Hypothalamus (tissue), 51 donors: Measurements from ENCODE around the gene TSPAN12.
"Not testable (repeated sequence)": the region's sequence is repeated elsewhere in the genome, so short reads cannot be mapped to it uniquely, and the experiment has no call there.

Source experiments
- DNase-seq, 51 donors: peaks; one replicate each; lab custom pipeline; 2025; lab: John Stamatoyannopoulos, UW

TSPAN12 gene

GRCh38 chr7:120807390-120807789 lies 50.6 kb downstream of the TSPAN12 start:
- DNase-seq = no peak

DNA sequence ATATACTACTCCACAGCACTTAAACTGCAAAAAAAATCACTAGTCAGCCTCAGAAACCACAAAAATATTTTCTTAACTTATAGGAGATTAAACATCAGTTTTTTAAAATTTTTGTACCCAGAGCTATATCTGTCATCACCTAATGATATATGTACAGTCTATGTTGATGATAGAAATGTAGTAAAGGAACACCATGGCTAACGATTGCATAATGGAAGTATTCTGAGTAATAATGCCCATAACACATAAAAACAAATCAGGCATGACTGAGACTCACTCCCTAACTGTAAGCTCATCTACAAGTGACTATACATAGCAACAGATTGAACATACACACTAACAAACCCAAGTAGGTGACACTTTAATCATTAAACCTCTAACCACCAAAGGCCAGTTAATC lies 51.3 kb downstream of the TSPAN12 start:
- DNase-seq = no peak

DNA sequence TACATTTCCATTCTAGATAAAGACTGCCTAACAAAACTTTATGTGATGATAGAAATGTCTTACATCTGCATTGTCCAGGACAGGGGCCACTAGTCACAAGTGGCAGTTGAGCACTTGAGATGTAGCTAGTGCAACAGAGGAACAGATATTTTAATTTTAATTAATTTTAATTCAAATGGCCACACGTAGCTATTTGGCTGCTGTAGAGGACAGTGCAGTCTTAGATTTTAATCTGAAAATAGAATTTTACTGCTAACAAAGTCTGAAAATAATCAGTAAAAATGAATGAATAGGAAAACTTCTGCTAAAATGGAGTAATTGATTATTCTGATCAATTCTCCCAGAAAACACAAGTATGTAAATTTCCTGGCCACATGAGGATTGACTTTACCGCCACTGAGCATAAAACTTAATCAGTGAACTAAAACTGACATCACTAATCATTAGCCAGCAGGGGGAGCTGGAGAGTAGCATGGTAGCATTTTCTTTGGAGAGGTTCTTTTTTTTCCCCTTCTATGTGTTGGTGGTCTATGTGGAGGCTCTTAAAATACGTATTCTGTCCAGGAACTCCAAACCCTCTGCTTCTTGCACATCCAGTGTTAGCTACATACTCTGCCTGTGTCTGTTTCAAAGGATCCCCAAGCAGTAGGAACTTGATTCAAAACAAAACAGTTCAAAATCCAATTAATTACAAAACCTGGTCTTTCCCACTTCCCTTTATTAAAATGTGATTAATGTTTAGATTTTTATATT lies 52.1 kb downstream of the TSPAN12 start:
- DNase-seq = peak in 21 of 51 donors; percentile 0 to 39 (median 8)

DNA sequence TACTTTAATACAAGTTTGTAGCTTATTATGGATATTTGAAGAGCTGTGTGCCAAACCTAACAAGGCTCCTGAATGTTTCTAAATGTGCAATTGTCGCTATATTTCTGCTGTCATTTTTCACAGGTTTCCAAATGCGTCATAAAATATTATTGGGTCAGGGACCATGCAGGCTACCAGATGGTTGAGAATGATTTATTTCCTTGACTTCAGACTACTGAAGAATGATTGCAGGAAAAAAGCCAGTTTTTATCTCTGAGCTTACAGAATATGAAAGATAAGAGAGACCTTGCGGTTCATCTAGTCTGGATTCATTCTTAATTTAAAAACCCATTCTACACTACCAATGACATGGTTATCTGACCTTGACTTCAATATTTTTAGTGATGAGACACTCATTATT lies 55.2 kb downstream of the TSPAN12 start:
- no peak for DNase-seq

DNA sequence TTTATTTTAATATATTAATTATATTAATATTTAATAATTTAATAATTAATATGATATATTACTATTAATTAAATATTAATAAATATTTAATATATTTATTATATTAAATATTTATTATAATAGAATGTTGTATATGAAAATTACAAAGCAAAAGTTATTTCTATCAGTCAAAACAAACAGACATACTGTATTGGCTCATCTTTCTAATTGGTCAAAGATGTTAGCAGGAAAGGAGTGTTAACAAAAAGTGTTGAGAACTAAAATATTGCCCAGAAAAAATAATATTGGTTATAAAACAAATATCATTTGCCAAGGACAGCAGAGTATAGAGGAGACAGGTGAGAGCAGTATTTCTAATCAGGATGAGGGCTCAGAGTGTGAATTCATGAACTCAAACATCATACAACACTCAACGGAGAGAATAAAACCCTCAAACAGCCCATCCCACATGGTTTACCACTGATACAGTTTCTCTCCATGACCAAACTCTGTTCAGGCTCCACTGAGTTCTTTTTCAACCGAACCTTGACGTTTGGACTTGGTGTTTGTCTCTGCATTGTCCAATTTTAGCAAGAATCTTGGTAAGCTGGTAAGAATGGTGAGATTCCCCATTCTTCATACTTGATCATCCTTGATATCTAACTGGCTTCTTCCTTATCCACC lies 58.0 kb downstream of the TSPAN12 start:
- no peak for DNase-seq

DNA sequence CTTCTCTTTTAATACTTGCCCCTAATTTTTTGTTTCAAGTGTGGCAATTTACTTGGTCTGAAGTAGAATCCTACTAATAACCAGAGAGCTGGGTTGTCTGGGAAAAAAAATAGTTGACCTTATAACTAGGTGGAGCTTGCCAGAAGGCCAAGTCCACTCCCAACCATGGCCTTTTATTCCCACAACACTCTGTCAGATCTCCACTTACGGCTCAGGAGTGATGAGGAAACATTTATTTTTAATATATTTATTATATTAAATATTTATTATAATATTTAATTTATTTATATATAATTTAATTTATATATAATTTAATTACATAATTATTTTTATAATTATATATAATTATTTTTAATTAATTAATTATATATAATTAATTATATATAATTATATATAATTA lies 58.8 kb downstream of the TSPAN12 start:
- no peak for DNase-seq

- DNase-seq = no peak
Observed at GRCh38 chr7:120797026-120797645, 60.8 kb downstream of the TSPAN12 start.

- DNase-seq = no peak
Observed at GRCh38 chr7:120794106-120794729, 63.7 kb downstream of the TSPAN12 start.

GRCh38 chr7:120793213-120793936 lies 64.6 kb downstream of the TSPAN12 start:
- DNase-seq = no peak

GRCh38 chr7:120792861-120793130 lies 65.1 kb downstream of the TSPAN12 start:
- no peak for DNase-seq

DNA sequence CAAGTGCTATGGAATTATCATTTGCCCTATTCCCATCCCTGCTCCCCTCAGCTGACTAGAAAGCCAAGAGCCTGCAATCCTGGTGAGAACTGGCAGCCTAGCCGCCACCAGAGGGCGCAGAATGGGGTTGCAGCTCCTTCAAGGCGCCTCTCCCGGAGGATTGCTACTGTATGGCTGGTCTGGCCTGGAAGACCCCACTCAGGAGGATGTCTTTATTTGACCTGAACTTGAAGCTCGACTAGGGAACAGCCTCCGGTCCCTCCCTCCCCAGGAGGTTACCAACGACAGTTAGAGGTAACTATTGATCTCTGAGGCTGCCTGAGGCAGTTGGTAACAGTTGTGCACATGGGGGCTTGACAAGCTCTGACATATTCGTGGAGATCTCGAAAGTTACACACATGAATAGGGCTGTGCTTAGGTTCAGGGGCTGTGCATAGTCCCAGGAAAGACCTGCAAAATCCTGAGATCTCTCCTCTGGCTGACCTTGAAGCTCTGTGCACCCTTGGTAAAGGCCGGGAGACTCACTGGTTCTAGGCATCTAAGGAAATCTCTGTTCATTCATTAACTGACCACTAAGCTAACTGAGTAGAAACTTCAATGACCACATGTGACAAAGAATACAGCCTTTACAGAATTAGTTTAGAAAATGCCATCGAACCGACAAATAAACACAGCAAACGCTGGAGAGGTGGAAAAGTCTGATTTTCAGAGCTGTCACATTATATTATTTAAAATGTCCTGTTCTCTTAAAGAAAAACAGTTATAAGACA lies 65.7 kb downstream of the TSPAN12 start:
- peak in 41 of 51 donors; percentile 1 to 74 (median 30) for DNase-seq

- no peak for DNase-seq
Observed at GRCh38 chr7:120785095-120785494, 72.8 kb downstream of the TSPAN12 start.

DNA sequence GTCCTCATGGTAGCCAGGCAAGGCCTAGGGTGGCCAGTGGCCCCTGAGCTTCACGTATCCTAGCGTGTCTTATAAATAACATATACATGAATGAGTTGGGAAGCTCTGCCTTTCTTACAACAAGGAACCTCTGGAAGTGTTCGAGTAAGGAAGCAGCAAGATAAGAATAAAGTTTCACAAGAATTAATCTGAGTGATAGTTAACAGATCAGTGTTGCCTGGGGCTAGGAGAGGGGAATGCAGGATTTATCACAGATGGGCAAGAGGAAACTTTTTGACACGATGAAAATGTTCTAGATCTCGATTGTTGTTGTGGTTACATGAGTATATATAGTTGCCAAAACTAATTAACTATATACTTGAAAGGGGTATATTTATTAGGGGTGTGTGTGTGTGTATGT lies 74.2 kb downstream of the TSPAN12 start:
- no peak for DNase-seq

DNA sequence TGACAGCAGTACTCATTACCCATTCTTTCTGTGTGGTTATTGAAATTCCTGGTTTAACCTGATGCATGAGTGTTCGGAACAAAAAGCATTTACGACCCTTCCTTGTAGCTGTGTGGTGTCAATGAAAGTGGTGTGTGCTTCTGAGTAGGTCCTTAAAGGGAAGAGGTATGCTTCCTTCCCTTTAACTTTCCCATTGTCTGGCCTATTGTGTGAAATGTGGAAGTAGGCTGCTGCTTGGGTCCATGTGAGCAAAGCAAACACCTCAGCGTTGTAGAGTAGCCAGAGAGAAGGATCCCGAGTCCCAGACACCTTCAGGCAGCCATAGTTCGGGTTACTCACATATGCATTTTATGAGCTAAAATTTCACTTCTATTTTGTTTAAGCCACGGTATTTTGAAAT lies 74.7 kb downstream of the TSPAN12 start:
- DNase-seq = no peak

- not testable (repeated sequence) for DNase-seq
Observed at GRCh38 chr7:120781924-120782323, 76.0 kb downstream of the TSPAN12 start.

- DNase-seq = no peak
Observed at GRCh38 chr7:120780938-120781337, 77.0 kb downstream of the TSPAN12 start.

- not testable (repeated sequence) for DNase-seq
Observed at GRCh38 chr7:120780451-120780850, 77.5 kb downstream of the TSPAN12 start.

DNA sequence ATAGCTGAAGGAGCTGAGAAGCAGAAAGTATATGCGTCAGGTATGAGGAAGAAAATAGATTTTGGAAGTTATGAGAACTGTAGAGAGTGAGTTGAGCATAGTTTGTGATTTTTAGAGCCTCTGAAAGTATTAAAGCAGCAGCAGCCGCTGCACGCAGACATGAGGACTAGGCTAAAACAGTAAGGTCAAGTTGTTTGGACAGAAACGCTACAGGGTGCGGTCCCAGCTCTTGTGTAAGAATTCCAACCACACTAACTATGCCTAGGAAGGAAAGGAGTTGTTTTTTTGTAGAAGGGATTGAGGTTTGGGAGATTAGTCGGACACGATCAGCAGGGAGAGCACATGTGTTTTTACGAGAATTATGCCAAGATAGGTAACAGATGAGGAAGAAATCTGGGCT lies 78.9 kb downstream of the TSPAN12 start:
- DNase-seq = not testable (repeated sequence)

DNA sequence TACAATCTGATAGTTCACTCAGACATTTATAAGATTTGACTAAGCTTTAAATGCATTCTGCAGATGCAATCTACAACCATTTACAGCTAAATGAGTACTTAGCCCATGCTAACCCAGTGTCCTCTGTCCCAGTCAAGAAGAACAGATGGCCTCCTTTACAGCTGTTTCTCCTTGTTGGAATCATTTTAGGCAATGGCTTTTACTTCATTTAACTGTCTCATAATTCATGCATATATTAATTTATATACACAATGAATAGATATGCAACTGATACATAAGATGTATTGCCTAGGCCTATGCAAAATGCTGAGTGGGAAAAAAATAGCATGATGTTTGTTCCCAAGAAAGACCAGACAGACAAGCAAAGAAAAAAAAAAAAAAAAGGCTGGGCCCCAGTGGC lies 82.2 kb downstream of the TSPAN12 start:
- no peak for DNase-seq

GRCh38 chr7:120774481-120774880 lies 83.5 kb downstream of the TSPAN12 start:
- DNase-seq = no peak
